ENCODE measurements around the gene LTBP3. TPM values are rescaled to one million over a fixed set of nuclear protein-coding genes. Genes with fewer than 3 reads are reported as not detected.

The LTBP3 gene
- total RNA-seq, 4 donors from 2014 or later = 131 to 240 (median 217) TPM

DNA sequence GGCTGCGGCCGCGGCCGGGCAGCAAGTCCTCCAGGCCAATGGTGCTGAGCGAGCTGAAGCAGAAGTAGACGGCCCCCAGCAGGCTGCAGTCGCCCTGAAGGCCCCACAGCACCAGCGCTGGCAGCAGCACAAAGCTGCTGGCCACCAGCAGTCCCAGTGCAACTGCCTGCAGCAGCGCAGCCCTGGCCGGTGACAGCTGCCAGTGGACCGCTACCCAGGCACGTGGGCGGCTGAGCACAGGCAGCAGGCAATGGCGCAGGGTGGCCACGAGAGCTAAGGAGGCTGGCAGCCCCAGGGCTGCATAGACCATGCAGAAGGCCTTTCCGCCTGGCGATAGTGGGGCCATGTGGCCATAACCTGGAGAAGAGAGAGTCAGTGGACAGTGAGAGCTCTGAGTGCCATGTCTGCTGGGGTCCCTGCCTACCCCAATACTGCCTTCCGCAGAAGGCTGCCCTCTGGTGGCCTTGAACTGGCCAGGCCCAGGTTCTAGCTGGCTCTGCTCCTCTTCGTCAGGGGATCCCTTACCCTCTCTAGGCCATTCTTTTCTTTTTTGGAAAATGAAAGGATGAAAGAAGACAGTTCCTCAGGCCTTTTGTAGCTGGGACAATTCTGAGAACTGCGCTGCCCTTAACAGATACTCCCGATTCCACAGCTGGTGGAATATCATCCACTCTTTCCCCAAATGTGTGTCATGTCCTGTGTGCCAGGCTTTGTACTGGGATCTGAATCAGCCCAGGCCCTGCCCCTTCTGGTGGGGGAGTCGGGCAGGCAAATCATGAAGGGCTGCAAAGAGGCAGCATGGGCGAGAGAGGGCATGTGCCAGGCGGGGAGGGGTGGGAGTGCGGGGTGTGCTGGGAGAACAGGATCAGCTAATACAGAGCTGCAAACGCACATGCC is 35.6 kb upstream of the LTBP3 start:
- no peak for TF ChIP-seq POLR2A (IDR thresholded peaks at IDR 0.05)
- TF ChIP-seq, protein P1, sequence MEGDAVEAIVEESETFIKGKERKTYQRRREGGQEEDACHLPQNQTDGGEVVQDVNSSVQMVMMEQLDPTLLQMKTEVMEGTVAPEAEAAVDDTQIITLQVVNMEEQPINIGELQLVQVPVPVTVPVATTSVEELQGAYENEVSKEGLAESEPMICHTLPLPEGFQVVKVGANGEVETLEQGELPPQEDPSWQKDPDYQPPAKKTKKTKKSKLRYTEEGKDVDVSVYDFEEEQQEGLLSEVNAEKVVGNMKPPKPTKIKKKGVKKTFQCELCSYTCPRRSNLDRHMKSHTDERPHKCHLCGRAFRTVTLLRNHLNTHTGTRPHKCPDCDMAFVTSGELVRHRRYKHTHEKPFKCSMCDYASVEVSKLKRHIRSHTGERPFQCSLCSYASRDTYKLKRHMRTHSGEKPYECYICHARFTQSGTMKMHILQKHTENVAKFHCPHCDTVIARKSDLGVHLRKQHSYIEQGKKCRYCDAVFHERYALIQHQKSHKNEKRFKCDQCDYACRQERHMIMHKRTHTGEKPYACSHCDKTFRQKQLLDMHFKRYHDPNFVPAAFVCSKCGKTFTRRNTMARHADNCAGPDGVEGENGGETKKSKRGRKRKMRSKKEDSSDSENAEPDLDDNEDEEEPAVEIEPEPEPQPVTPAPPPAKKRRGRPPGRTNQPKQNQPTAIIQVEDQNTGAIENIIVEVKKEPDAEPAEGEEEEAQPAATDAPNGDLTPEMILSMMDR (IDR thresholded peaks at IDR 0.05) = peak; percentile 53 to 59 (median 58)
- peaks cover 0 to 3% of the 10 kb centered on the region in 2 donors for H3K4me1 ChIP-seq
- no peaks in the 10 kb centered on the region for H3K27me3 ChIP-seq
- H3K4me3 ChIP-seq = no peak overlapping the region
- intact Hi-C loops (cut with DNase I; ENCODE audit: low total_unique reads) = no loop called here
- H3K27ac ChIP-seq = peak overlapping the region in 1 of 2 donors; percentile 25
- DNase-seq = no peak
- no peaks in the 10 kb centered on the region for H3K9me3 ChIP-seq
- no peaks in the 10 kb centered on the region for H3K36me3 ChIP-seq

DNA sequence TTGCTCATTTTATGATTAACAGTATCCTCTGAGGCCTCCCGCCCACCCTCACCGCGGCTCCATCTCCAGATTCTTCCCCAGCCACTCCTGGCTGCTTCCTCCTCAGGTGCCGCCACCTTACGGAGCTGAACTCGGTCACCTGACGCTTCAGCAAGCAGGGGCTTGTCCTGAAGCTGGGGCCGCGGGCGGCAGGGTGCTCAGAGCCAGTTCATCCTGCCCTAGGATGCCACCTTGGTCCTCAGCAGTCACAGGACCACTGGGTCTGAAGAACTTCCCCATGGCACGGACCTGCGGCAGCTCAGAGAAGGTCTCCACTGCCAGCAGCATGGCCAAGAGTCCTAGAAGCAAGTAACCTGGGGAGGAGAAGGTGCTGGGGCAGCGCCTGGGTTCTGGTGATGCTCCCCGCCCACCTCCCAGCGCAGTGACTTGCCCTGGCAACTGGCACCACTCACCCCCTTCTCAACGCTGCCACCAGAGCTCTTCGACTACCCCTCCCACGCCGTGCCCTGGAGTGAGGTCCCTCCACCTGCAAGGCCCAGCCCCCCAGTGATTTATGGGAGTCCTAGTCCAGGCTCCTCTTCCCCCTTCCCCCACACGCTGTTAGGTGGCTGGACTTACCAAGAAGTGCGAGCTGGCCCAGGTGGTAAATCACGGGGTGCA is 34.8 kb upstream of the LTBP3 start:
- DNase-seq = no peak
- TF ChIP-seq, protein P1 (IDR thresholded peaks at IDR 0.05) = no peak
- TF ChIP-seq POLR2A (IDR thresholded peaks at IDR 0.05) = no peak
- H3K27me3 ChIP-seq = no peaks in the 10 kb centered on the region
- H3K4me1 ChIP-seq = peaks cover 0 to 3% of the 10 kb centered on the region in 2 donors
- H3K36me3 ChIP-seq = no peaks in the 10 kb centered on the region
- intact Hi-C loops (cut with DNase I; ENCODE audit: low total_unique reads) = no loop called here
- no peaks in the 10 kb centered on the region for H3K9me3 ChIP-seq
- H3K4me3 ChIP-seq = no peak overlapping the region
- no peak overlapping the region for H3K27ac ChIP-seq

DNA sequence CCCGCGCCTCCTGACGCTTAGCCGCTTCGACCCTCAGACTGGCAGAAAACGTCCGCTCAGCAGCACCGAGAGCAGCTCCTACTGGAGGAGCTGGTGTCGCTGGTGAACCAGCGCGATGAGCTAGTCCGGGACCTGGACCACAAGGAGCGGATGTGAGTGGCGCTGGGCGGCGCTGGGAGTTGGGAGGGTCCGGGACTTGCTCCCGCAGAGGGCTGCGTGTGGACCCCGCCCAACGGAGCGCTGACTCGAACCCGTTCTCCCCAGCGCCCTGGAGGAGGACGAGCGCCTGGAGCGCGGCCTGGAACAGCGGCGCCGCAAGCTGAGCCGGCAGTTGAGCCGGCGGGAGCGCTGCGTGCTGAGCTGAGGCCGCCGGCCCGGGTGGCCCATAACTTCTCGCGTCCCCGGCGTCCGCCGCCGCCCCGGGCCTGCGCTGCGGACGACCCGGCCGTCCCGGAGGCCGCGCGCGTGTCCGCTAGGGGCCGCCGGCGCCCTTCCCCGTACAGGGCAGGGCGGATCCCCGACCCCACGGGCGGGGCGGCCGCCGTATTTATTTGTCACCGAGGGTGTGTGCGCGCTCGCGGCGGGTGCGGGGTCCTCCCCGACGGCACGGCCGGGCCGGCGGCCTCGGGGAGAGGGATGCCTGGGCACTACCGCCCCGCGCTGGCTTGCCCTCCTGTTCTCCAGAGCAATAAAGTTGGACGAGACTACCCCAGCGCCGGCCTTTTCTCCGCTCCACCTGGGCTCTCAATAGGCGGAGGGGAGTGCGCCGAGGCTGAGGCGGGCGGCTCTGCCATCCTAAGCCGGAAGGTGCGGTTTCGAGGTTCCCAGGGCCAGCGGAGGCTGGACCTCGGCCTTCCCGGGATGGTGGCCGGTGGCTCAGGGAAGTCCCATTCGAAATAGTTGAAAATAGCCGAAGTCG is 34.0 kb upstream of the LTBP3 start:
- DNase-seq = no peak
- Histone ChIP-seq H3K4me3 (no peak overlapping the region), H3K9me3 (no peaks in the 10 kb centered on the region), H3K27ac (no peak overlapping the region), H3K27me3 (no peaks in the 10 kb centered on the region), H3K4me1 (peaks cover 0 to 9% of the 10 kb centered on the region in 2 donors), H3K36me3 (no peaks in the 10 kb centered on the region)
- no peak for TF ChIP-seq POLR2A (IDR thresholded peaks at IDR 0.05)
- TF ChIP-seq, protein P1 (IDR thresholded peaks at IDR 0.05) = no peak
- intact Hi-C loops (cut with DNase I; ENCODE audit: low total_unique reads) = no loop called here

DNA sequence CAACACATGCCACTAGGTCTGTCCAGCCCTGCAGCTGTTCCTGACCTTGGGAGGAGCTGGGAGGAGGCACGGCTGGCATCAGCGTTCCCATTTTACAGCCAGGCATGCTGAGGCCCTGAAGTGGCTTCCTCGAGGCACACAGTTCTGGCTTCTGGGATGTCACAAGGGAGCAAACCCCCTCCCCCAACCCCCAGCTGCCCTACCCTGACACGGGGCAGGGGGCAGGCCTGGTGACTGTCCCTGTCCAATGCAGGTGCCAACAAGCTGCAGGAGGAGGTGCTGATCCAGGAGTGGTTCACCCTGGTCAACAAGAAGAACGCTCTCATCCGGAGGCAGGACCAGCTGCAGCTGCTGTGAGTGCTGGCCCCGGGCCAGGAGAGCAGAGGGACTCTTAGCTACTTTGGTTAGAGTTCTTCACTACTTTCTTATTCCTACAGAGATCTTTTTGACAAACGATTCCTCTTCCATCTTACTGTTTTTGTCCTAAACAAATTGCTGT is 32.1 kb upstream of the LTBP3 start:
- H3K4me3 ChIP-seq = no peak overlapping the region
- peaks cover 0 to 9% of the 10 kb centered on the region in 2 donors for H3K4me1 ChIP-seq
- H3K9me3 ChIP-seq = no peaks in the 10 kb centered on the region
- no peaks in the 10 kb centered on the region for H3K36me3 ChIP-seq
- H3K27me3 ChIP-seq = no peaks in the 10 kb centered on the region
- DNase-seq = no peak
- TF ChIP-seq POLR2A (IDR thresholded peaks at IDR 0.05) = no peak
- TF ChIP-seq, protein P1 (IDR thresholded peaks at IDR 0.05) = no peak
- no peak overlapping the region for H3K27ac ChIP-seq
- intact Hi-C loops (cut with DNase I; ENCODE audit: low total_unique reads) = no loop called here
